GM08714 (cell line): ENCODE data around the gene MAP3K9.

ENCODE experiments used
- H3K4me3 ChIP-seq: fragments of 200-500 bp; sonication (Bioruptor generic); 2 replicates; pipeline ENCODE4 v1.5.1; 2014; ENCODE audit warnings: mild to moderate bottlenecking, low read length, inconsistent platforms
- ZNF274 ChIP-seq: IDR thresholded peaks from 2 replicates; pipeline ENCODE4 v1.6.1; 2012; ENCODE audit warnings: mild to moderate bottlenecking, low read depth, low read length

Gene MAP3K9

DNA sequence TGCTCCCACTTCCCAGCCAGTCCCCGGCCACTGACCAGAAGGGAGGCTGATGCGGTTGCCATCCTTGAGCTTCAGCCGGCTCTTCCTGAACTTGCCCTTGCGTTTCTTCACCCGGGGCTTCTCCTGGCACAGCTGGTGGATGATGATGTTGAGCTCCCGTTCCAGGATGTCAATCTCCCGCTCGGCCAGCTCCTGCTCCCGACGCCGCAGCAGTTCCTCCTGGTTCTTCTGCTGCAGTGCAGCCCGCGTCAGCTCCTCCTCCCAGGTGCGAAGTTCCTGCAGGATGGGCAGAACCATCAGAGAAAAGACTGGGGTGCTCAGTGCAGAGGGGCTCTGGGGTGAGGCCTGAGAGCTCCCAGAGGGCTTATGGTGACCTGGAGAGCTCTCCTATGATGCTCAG is 67.0 kb downstream of the MAP3K9 start:
- TF ChIP-seq ZNF274: no peak

DNA sequence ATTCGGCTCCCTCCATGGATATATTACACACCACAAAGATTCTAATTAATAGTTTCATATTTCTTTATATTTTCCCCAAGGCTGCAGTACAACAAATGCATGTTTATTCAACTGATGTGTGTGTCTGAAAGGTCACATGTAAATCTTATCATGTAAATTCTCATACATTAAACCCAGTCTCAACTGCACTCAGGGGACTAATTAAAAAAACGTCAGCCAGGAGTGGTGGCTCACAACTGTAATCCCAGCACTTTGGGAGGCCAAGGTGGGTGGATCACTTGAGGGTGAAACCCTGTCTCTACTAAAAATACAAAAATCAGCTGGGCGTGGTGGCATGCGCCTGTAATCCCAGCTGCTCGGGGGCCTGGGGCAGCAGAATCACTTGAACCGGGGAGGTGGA is 67.8 kb downstream of the MAP3K9 start:
- no peak for TF ChIP-seq ZNF274
- no peak overlapping the region for H3K4me3 ChIP-seq

More for the DNA sequence above, 67.0 kb downstream of the MAP3K9 start:
- H3K4me3 ChIP-seq: no peak overlapping the region

DNA sequence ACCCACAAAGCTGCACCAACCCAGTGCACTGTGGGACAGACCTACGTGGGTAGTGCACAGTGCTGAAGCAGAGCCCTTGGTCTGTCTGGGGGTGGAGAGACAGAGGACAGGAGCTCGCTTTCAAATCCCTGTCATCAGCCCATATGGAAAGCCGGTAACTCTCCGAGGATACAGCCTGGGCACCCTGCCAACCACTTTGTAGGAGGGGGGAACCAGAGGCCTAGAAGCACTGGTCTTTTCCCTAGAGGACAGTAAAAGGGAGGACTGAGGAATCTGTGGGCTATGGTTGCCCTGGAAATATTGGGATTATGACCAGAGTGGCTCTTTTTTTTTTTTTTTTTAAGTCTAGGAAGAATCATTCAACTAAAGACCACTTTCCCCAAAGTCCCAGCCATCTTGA is 74.3 kb downstream of the MAP3K9 start:
- H3K4me3 ChIP-seq: no peak overlapping the region
- TF ChIP-seq ZNF274: no peak

DNA sequence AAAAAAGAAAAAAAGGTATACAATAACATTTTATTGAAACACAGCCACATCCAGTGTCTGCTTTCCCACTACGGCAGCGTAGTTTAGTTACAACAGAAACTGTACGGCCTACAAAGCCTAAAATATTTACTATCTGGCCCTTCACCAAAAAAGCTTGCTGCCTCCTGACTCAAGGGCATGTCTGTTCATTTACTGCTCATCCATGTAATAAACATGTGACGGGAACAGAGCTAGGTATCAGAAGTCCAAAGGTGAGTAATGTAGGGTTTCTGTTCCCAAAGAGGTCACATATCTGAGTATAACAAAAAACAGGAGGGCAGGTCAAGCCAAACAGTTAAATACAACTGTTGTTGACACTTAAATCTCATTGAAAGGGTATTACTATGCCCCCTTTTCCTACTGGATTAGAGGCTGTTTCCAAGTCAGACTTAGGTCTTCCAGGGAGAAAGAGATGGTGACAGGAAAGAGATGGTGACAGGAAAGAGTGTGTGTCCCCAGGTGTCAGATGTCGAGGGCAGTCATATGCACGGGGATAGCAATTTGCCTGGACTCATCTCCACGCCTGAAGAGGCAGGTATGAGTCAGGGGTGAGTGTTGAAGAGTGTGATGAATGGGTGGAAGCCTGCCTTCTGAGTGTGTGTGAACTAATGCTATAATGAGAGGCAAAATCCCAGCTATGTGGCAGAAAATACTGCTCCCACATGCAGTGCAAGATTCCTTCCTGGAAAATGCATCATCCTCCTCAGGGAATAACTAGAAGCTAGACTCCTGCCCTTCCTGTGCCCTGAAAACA is 77.7 kb downstream of the MAP3K9 start:
- TF ChIP-seq ZNF274: no peak
- H3K4me3 ChIP-seq: no peak overlapping the region

DNA sequence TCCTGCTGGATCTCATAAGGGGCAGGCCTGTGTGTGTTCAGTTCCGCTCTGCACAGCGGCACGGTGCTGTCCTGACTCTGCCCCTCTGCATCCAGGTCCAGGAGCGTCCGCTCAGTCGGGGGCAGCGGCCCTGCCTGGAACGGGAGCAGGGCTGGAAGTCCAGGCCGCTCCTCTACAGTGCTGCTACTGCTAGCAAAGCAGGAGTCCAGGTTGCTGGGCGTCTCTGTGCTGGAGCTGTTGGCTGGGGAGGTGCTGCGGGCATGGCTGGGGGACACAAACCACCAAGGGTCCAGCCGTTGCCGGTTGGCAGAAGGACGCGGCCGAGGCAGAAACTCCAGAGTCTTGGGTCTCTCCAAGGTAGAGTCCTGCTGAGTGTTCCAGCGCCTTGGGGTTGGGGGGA is 78.9 kb downstream of the MAP3K9 start:
- no peak for TF ChIP-seq ZNF274
- no peak overlapping the region for H3K4me3 ChIP-seq

DNA sequence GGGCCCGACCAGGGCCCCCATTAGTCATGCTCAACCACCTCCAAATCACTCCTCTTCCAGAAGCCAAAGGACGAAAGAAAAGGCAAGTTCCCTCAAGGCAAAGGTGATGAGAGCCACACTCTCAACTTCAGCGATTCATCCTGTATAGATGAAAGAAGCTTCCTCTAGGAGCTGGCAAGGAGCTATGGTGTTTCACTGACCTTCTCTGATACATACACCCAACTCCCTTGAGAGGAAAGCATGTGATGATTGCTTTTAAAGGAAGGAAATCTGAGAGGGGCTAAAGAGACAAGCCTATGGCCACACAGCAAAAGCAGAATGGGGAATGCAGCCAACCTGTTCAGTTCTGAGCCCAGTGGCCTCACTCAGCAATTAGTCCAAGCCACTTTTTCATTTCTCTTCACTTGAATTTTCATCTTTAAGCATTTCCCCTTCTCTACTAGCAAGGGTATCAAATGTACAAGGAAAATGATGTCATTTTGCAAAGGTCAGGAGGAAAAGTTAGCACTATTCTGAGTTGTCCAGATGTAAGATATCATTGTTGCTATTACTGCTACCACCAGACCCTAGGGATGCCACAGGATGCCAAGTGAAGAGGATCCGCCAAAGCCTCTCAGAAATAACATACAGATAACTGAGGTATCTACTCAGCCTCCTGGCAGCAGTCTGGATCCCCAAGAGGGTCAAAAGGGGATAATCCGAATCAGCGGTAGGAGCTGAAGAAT is 82.5 kb downstream of the MAP3K9 start:
- H3K4me3 ChIP-seq: no peak overlapping the region
- TF ChIP-seq ZNF274: no peak

- TF ChIP-seq ZNF274: no peak
- no peak overlapping the region for H3K4me3 ChIP-seq
These were observed 84.4 kb downstream of the MAP3K9 start for GRCh38 chr14:70724944-70725343.

DNA sequence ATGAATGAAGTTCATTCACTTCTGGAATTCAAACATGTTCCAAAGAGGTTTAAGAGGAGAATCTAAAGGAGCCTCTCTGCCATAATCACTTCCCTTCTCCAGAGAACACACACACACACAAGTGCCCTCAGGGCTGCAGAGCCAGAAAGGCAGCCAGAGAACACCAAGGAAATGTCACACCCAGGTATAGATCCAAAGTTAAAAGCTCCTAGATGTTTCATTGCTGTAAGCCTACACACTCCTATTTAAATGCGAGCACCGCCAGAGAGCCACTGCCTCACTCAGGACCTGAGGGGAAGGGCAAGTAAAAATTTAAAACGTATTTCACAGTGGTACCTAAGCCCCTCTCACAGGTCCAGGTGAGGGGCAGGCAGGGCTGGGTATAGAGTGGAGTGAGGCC is 85.2 kb downstream of the MAP3K9 start:
- no peak overlapping the region for H3K4me3 ChIP-seq
- TF ChIP-seq ZNF274: no peak

GRCh38 chr14:70723276-70723675 is 86.0 kb downstream of the MAP3K9 start:
- no peak overlapping the region for H3K4me3 ChIP-seq
- TF ChIP-seq ZNF274: no peak

DNA sequence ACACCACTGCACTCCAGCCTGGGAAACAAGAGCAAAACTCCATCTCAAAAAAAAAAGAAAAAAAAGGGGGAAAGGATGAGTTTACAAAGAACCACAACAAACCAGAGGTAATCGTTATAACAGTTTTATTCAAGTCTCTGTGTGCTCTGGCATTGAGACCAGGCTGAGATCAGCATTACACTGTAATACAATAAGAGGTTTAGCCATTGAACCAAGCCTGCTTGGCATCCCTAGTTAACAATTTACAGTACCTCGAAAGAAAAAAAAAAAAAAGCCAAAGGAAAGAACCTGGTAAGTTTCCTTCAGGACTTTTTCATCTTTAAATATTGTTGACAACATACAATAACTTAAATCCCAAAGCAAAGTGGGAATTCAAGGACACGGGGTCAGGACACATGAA is 86.9 kb downstream of the MAP3K9 start:
- H3K4me3 ChIP-seq: no peak overlapping the region
- no peak for TF ChIP-seq ZNF274

- no peak for TF ChIP-seq ZNF274
These were observed 87.8 kb downstream of the MAP3K9 start for GRCh38 chr14:70721542-70721941.

DNA sequence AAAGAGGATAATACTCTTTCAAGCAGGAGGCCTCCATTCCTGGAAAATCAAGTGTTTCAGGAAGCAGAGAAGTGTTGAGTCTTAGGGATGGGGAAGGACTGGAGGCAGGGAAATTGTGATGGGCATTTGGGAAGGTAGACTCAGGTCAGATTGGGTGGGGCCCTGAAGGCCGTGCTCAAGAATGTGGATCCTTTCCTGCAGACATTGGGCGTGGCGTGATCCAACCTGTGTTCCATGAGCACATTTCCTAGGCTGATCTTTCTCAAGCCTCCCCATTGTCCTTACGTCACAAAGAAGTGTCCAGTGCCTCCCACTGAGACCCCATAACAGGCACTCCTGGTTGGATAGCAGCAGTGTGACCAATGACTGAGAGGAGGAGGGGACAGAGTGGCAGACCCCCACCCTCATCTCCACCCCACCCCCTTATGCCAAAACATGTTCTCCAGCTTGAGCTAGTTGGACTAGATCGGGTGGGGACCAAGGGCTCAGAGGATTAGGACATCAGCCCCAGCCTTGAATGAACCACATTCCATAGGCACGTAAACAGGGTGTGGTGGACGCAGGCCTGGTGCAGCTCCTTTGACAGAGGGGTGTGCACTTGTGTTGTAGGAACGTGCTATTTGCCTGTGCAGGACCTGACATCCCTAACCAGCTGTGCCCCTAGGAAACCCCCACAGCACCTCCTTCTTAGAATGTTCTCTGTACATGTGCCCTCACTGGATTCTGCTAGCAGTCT is 90.8 kb downstream of the MAP3K9 start:
- no peak for TF ChIP-seq ZNF274
- no peak overlapping the region for H3K4me3 ChIP-seq

More at GRCh38 chr14:70721542-70721941, 87.8 kb downstream of the MAP3K9 start:
- no peak overlapping the region for H3K4me3 ChIP-seq

DNA sequence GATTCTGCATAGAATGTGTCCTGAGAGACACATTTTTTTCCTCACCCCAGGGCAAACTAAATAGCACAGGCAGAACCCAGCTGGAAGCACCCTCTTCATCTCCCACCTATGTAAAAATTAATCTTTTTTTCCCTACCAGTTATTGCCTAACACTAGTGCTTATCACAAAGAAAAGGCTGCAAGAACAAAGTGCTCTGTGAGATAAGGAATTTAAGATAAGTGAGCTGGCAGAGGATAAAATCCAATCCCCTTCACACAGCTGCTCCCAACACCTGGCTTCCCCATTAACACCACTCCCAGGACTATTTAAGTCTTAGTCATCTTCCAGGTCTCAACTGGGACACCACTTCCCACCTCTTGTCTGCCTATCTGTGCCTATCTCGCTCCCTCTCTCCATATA is 92.4 kb downstream of the MAP3K9 start:
- no peak for TF ChIP-seq ZNF274
- H3K4me3 ChIP-seq: no peak overlapping the region

DNA sequence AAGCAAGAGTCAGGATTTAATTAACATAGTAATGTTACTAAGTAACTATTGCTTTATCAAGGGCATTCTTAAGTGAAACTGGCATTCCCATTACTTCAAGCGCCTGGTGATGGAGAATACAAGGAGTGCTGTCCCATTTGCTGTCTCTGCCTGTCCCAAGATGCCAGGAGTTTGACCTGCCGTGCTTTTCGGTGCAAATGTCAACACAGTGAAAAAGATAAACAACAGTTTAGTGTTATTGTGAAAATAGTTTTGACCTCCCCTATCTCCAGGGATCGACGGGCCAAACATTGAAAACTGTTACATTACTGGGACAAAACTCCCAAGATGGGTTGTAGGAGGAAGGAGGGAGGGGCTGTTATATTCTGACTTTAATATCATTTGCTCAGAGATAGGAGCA is 92.8 kb downstream of the MAP3K9 start:
- TF ChIP-seq ZNF274: no peak

More for the DNA sequence above, 92.8 kb downstream of the MAP3K9 start:
- no peak overlapping the region for H3K4me3 ChIP-seq
